ENCODE results near the gene ULK3.

ULK3 gene

DNA sequence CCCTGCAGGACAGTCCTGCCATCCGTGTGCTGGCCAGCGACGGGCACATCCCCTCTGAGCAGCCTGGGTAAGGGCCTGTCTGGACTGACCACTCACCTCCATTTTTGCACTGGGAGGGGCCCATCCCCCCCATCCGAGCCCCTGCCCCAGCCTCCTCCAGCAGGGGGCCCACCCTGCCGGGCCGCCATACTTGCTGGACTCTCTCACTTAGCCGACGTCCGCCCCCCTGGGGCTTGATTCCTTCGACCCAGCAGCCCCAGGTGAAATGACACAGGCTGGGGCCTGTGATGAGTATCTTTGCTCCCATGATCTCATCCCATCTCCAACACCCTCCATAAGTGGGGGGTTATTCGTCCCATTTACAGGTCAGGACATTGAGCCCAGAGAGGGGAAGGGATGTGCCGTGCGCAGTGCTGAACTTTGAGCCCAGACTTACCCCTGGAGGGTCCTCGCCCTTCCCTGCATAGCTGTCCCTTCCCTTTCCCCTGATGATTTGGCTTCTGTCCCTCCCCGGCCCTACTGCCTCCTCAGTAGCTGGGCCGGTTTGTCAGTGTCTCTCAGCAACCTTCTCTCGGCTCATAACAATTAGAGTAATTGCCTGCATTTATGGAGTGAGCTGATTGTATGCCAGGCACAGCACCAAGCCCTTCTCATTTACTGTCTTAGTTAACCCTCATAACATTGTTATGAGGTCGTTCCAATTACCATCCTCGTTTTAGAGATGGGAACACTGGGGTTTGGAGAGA is 26.2 kb downstream of the ULK3 start:
- TF ChIP-seq, protein P1, sequence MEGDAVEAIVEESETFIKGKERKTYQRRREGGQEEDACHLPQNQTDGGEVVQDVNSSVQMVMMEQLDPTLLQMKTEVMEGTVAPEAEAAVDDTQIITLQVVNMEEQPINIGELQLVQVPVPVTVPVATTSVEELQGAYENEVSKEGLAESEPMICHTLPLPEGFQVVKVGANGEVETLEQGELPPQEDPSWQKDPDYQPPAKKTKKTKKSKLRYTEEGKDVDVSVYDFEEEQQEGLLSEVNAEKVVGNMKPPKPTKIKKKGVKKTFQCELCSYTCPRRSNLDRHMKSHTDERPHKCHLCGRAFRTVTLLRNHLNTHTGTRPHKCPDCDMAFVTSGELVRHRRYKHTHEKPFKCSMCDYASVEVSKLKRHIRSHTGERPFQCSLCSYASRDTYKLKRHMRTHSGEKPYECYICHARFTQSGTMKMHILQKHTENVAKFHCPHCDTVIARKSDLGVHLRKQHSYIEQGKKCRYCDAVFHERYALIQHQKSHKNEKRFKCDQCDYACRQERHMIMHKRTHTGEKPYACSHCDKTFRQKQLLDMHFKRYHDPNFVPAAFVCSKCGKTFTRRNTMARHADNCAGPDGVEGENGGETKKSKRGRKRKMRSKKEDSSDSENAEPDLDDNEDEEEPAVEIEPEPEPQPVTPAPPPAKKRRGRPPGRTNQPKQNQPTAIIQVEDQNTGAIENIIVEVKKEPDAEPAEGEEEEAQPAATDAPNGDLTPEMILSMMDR (IDR thresholded peaks at IDR 0.05; ENCODE audit: insufficient read depth, low read depth, low read length, missing control alignments), result no peak
- H3K4me3 ChIP-seq (ENCODE audit: low read depth, low read length), result no peak overlapping the region
- no peak for DNase-seq (ENCODE audit: low read depth)

DNA sequence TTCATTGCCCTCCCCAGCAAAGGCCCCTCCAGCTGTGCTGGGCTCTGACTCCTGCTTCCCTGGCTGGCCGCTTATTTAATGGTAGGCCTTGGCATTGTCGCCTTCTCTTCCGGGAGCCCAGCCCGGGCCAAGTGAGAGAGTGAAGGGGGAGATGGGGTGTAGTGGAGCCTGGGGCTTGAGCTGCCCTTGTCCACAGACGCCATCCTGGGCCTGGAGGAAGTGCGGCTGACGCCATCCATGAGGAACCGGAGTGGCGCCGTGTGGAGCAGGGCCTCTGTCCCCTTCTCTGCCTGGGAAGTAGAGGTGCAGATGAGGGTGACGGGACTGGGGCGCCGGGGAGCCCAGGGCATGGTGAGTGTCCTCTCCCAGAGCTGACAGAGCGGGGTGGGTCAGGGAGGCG is 27.0 kb downstream of the ULK3 start:
- TF ChIP-seq, protein P1 (IDR thresholded peaks at IDR 0.05; ENCODE audit: insufficient read depth, low read depth, low read length, missing control alignments), result no peak
- no peak for DNase-seq (ENCODE audit: low read depth)
- no peak overlapping the region for H3K4me3 ChIP-seq (ENCODE audit: low read depth, low read length)

DNA sequence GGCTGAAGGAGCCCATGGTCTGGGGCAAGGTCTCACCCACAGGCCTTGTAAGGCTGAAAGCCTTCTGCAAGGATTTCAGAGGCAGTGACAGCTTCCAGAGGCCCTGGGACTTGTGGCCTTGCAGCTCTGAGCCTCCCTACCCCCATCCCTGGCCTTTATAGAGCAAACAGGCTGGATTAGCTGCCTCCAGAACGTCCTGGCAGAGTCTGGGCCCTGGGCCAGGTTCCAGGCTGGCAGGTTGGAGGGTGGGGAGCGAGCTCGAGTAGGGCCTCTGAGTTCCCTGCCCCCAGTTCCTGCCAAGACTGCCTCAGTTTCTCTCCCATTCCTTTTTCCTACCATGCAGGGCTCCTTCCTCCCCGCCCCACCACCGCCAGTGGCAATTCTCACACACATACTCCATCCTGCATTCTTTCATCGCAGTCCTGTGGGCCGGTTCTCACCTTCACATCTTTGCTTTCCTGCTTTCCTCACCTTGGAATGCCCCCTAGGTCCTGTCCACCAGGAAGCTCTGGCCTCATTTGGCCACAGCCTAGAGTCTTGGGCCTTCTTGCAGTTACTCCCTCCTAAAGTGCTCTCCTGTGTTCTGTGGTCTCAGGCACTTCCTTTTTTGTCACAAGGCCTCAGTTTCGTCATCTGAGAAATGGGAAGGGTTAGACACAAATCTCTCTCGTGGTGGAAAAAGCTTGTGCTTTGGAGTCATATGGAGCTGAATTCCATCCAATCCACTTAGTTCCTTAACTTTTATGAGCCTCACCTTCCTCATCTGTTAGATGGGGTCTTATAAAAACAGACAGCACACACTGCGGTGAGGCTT is 27.6 kb downstream of the ULK3 start:
- no peak overlapping the region for H3K4me3 ChIP-seq (ENCODE audit: low read depth, low read length)
- no peak for DNase-seq (ENCODE audit: low read depth)
- TF ChIP-seq, protein P1 (IDR thresholded peaks at IDR 0.05; ENCODE audit: insufficient read depth, low read depth, low read length, missing control alignments), result no peak

DNA sequence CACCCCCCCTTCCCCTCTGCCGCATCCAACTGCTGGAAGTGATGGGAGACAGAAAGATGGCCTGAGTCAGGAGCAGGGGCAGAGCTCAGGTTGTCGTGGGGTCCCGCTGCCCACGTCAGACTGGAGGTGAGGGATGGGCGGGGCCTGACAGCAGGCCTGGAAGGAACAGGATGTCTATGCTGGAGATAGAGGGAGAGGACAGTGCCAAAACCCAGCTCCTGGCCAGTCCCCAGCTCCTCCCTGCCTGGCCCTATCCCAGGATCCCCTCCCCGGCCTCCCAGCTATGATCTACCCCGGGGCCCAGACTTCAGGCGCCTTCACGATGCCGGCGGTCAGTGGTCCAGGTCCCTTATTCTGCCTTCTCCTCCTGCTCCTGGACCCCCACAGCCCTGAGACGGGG is 30.4 kb downstream of the ULK3 start, which contains the start of gene LMAN1L:
Gene LMAN1L (plus strand): TSS at position 303 of the 400 bp plus-strand sequence. CDS start 20 bp downstream, at position 323.
- TF ChIP-seq, protein P1 (IDR thresholded peaks at IDR 0.05; ENCODE audit: insufficient read depth, low read depth, low read length, missing control alignments), result no peak
- DNase-seq (ENCODE audit: low read depth), result no peak
- no peak within 1 kb of the TSS for H3K4me3 ChIP-seq (ENCODE audit: low read depth, low read length)

DNA sequence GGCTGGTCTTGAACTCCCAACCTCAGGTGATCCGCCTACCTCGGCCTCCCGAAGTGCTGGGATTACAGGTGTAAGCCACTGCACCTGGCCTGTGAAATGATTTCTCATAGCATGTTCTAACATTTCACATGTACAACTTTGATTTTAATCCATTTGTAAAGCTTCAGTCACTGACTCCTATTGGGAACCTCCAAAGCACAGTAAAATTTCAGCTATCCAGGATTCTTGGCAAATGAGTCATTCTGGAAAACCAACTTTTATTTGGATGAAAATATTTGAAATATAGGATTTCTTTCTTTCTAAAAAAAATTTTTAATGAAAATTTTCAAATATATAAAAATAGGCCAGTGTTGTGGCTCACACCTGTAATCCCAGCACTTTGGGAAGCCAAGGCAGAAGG is 33.0 kb downstream of the ULK3 start:
- TF ChIP-seq, protein P1 (IDR thresholded peaks at IDR 0.05; ENCODE audit: insufficient read depth, low read depth, low read length, missing control alignments), result no peak
- DNase-seq (ENCODE audit: low read depth), result no peak
- H3K4me3 ChIP-seq (ENCODE audit: low read depth, low read length), result no peak overlapping the region

DNA sequence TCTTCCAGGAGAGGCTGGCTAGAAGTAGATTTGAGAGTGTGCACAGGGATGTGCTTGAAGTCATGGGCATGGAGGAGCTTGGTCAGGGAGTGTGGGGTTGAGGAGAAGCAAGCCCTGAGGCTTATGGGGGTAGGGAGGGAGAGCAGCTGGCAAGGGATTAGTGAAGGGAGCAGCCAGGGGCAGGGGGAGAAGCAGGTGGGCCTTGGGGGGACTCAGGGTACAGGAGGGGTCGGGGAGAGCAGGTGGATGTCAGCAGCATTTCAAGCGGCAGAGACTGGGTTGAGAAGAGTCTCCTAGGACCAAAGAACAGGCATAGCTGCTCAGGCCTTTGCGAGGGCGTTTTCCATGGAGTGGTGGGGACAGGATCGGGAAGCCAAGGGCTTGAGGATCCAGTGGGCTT is 33.7 kb downstream of the ULK3 start:
- H3K4me3 ChIP-seq (ENCODE audit: low read depth, low read length), result no peak overlapping the region
- DNase-seq (ENCODE audit: low read depth), result no peak
- TF ChIP-seq, protein P1 (IDR thresholded peaks at IDR 0.05; ENCODE audit: insufficient read depth, low read depth, low read length, missing control alignments), result no peak
